Kidney epithelial cell (primary cell): Measurements from ENCODE around the gene PRUNE2. TPM values are rescaled to one million over a fixed set of nuclear protein-coding genes. Genes with fewer than 3 reads are reported as not detected.

Source experiments
- DNase-seq: peaks from one replicate; pipeline ENCODE4 v3.0.0-alpha.2; 2010; ENCODE audit warnings: low read depth
- H3K27me3 ChIP-seq: 2 replicates; pipeline ENCODE4 v1.6.0; 2011; ENCODE audit warnings: low read length; ENCODE audit not compliant: control insufficient read depth, insufficient read depth
- H3K36me3 ChIP-seq: 2 replicates; pipeline ENCODE4 v1.5.1; 2011; ENCODE audit warnings: low read length; ENCODE audit not compliant: control insufficient read depth, insufficient read depth
- H3K4me3 ChIP-seq: 2 replicates; pipeline ENCODE4 v1.5.1; 2011; ENCODE audit warnings: low read depth, mild to moderate bottlenecking, control low read depth, low read length
- total RNA-seq: library from RNA; depleted of rRNA; stranded (reverse); fragments of >200 nt; gene quantifications from 2 replicates; pipeline ENCODE4 v1.2.3, GENCODE V29; 2015
- TF ChIP-seq, protein P1 (sequence below): IDR thresholded peaks from 2 replicates; pipeline ENCODE4 v1.5.1; 2011; ENCODE audit warnings: mild to moderate bottlenecking, moderate library complexity, low read length, control low read depth, inconsistent platforms; ENCODE audit not compliant: insufficient read depth, poor library complexity, severe bottlenecking

Gene PRUNE2
- total RNA-seq, 1 donor from 2014 or later, result 1.0 TPM

DNA sequence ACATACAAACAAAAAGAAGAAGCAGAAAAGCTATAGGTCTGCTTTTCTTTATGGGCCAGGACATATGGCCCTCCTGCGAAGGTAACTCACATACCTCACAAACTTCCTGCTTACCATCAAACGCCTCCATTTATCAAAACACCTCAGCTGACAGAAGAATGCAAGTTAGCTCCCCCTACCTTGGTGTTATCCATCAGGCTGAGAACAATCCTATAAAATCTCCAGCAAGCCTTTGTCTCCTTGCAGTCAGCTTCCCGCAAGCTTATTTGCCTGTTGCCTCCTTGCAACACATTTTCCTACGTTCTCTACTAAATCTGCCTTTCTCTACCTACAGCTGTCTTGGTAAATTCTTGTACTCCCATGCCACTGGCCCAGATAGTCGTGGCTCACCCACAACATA is 164.4 kb downstream of the PRUNE2 start:
- TF ChIP-seq, protein P1, sequence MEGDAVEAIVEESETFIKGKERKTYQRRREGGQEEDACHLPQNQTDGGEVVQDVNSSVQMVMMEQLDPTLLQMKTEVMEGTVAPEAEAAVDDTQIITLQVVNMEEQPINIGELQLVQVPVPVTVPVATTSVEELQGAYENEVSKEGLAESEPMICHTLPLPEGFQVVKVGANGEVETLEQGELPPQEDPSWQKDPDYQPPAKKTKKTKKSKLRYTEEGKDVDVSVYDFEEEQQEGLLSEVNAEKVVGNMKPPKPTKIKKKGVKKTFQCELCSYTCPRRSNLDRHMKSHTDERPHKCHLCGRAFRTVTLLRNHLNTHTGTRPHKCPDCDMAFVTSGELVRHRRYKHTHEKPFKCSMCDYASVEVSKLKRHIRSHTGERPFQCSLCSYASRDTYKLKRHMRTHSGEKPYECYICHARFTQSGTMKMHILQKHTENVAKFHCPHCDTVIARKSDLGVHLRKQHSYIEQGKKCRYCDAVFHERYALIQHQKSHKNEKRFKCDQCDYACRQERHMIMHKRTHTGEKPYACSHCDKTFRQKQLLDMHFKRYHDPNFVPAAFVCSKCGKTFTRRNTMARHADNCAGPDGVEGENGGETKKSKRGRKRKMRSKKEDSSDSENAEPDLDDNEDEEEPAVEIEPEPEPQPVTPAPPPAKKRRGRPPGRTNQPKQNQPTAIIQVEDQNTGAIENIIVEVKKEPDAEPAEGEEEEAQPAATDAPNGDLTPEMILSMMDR, result no peak
- no peaks in the 10 kb centered on the region for H3K36me3 ChIP-seq
- DNase-seq, result no peak
- H3K4me3 ChIP-seq, result no peak overlapping the region
- no peaks in the 10 kb centered on the region for H3K27me3 ChIP-seq

DNA sequence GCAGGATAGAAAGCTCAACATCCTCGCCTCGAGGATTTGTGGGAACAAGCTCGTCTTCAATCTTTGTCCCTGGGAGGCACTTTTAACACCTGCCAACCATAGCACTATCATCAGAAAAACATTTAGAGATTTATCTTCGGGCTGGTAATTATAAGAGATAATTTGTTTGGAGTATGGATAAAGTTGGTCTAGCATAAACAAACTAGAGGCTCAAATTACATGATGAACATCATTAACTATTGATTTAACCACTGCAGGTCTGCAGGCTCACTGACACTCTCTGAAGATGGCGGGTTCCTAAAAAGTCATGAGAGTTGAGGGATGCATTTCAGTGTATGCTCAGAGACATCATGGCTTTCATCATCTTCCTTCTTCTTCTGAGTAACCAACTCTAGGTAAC is 167.5 kb downstream of the PRUNE2 start:
- TF ChIP-seq, protein P1, result no peak
- no peaks in the 10 kb centered on the region for H3K36me3 ChIP-seq
- no peaks in the 10 kb centered on the region for H3K27me3 ChIP-seq
- no peak overlapping the region for H3K4me3 ChIP-seq
- no peak for DNase-seq

DNA sequence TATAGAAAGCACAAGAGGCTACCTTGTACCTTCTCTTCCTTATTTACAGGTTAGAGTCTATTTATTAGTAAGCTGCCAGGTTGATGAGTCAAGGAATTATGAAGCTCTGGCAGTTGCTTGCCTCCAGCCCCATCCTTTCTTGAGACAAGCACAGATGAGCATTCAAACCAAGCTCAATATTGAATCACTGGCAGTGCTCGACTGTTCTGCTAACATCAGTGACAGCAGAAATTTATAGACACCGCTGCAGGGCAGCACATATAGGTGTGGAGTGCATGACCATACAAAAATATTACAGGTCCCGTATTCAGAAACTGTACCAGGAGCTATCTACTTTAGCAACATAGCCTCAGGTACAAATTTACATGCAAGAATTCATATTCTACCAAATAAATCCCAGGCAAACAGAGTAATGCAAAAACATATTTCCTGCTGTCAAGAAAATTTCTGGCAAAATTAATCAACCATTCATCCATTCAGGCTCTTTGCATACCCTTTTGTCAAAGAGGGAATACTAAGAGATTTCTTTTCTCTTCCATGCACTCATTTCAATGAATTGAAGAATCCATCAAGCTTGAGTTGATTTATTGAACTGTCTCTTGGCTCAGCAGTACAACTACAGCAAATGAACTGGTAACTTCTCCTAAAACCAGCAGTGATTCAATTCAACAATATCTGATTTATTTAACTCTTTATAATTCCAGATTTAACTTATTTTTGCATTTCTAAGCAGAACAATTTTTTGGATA is 168.6 kb downstream of the PRUNE2 start:
- TF ChIP-seq, protein P1, result no peak
- Histone ChIP-seq H3K36me3 (no peaks in the 10 kb centered on the region), H3K27me3 (no peaks in the 10 kb centered on the region), H3K4me3 (no peak overlapping the region)
- no peak for DNase-seq

DNA sequence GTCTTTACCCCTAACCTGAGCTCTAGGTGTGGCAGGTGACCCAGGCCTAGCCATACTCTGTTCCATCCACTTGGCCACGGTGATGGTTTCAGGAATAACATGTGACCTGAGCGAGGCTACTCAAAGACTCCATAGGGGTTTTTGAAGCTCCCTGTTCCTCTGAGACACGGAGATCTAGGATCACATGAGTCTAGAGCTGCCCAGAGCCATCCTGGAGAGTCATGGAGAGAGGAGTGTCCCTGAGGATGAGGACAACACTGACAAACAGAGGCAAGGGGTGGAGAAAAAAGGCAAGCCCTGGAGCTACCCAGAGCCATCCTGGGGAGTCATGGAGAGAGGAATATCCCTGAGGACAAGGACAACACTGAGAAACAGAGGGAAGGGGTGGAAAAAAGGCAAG is 171.2 kb downstream of the PRUNE2 start:
- H3K36me3 ChIP-seq, result no peaks in the 10 kb centered on the region
- DNase-seq, result no peak
- no peak overlapping the region for H3K4me3 ChIP-seq
- TF ChIP-seq, protein P1, result no peak
- H3K27me3 ChIP-seq, result no peaks in the 10 kb centered on the region

DNA sequence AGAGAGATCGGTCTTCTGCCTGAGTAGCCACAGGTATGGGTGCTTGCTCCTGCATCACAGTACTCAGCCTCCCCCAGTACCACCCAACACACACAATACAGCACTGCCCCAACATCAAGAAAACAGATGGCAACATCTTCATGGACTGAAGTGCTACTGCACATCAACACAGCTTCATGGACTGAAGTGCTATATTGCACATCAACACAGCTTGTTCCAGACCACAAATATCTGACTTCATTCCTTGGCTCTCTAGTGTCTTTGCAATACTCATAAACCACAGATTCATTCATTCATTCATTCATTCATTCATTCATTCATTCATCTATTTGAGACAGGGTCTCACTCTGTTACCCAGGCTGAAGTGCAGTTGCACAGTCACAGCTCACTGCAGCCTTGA is 172.8 kb downstream of the PRUNE2 start:
- no peaks in the 10 kb centered on the region for H3K36me3 ChIP-seq
- TF ChIP-seq, protein P1, result no peak
- DNase-seq, result no peak
- no peaks in the 10 kb centered on the region for H3K27me3 ChIP-seq
- H3K4me3 ChIP-seq, result no peak overlapping the region
